ENCODE data around the gene GAS7.

GRCh38 chr17:9874722-9875121, 323.7 kb downstream of the GAS7 start:
- no peak for TF ChIP-seq POLR2A (IDR thresholded peaks at IDR 0.05)
- TF ChIP-seq CTCF (IDR thresholded peaks at IDR 0.05): no peak
- TF ChIP-seq EP300 (IDR thresholded peaks at IDR 0.05): no peak

Measured in tibial nerve (tissue), 4 donors.